ENCODE data around the gene ANKRD39. TPM values are rescaled to one million over a fixed set of nuclear protein-coding genes. Genes with fewer than 3 reads are reported as not detected.

Gene ANKRD39
- total and polyA plus RNA-seq, 2 donors from 2014 or later, result 10.8 to 19.2 TPM

- no peaks in the 10 kb centered on the region for H3K27me3 ChIP-seq (ENCODE audit: control insufficient read depth, insufficient read depth, low read length)
- H3K4me3 ChIP-seq (ENCODE audit: low read length in 3 of 3), result no peak overlapping the region
- intact Hi-C loops (cut with DNase I), result no loop called here
- no peak overlapping the region for H3K27ac ChIP-seq (ENCODE audit: low read depth in 2 of 2, low read length in 2 of 2)
- no peaks in the 10 kb centered on the region for H3K9me3 ChIP-seq (ENCODE audit: control insufficient read depth in 2 of 3, insufficient read depth in 1 of 3, low read length in 3 of 3)
- H3K9ac ChIP-seq (ENCODE audit: low read length in 3 of 3), result no peak overlapping the region
- no peak for TF ChIP-seq CTCF (IDR thresholded peaks at IDR 0.05; ENCODE audit: borderline replicate concordance, extremely low read depth, insufficient read depth)
- peaks cover 2 to 12% (median 2%) of the 10 kb centered on the region in 3 donors for H3K36me3 ChIP-seq (ENCODE audit: control insufficient read depth in 2 of 3, insufficient read depth in 3 of 3, low read length in 3 of 3)
- FAIRE-seq (no peak), DNase-seq (no peak)
- H3K4me1 ChIP-seq (ENCODE audit: control insufficient read depth in 2 of 3, insufficient read depth in 2 of 3, low read depth in 1 of 3, low read length in 3 of 3), result peaks cover 3 to 9% (median 3%) of the 10 kb centered on the region in 3 donors
These were observed 20.2 kb downstream of the ANKRD39 start for GRCh38 chr2:96837575-96837974.

GRCh38 chr2:96835830-96836229, 22.0 kb downstream of the ANKRD39 start:
- no peak for FAIRE-seq
- Histone ChIP-seq H3K9ac (ENCODE audit: low read length in 3 of 3) (no peak overlapping the region), H3K36me3 (ENCODE audit: control insufficient read depth in 2 of 3, insufficient read depth in 3 of 3, low read length in 3 of 3) (peaks cover 2 to 24% (median 2%) of the 10 kb centered on the region in 3 donors), H3K4me1 (ENCODE audit: control insufficient read depth in 2 of 3, insufficient read depth in 2 of 3, low read depth in 1 of 3, low read length in 3 of 3) (peaks cover 3 to 9% (median 3%) of the 10 kb centered on the region in 3 donors), H3K4me3 (ENCODE audit: low read length in 3 of 3) (no peak overlapping the region), H3K9me3 (ENCODE audit: control insufficient read depth in 2 of 3, insufficient read depth in 1 of 3, low read length in 3 of 3) (no peaks in the 10 kb centered on the region), H3K27me3 (ENCODE audit: control insufficient read depth, insufficient read depth, low read length) (no peaks in the 10 kb centered on the region), H3K27ac (ENCODE audit: low read depth in 2 of 2, low read length in 2 of 2) (no peak overlapping the region)
- no peak for DNase-seq
- intact Hi-C loops (cut with DNase I), result no loop called here
- no peak for TF ChIP-seq CTCF (IDR thresholded peaks at IDR 0.05; ENCODE audit: borderline replicate concordance, extremely low read depth, insufficient read depth)

- Histone ChIP-seq H3K27me3 (ENCODE audit: control insufficient read depth, insufficient read depth, low read length) (no peaks in the 10 kb centered on the region), H3K4me1 (ENCODE audit: control insufficient read depth in 2 of 3, insufficient read depth in 2 of 3, low read depth in 1 of 3, low read length in 3 of 3) (peaks cover 3 to 4% (median 3%) of the 10 kb centered on the region in 3 donors), H3K9me3 (ENCODE audit: control insufficient read depth in 2 of 3, insufficient read depth in 1 of 3, low read length in 3 of 3) (no peaks in the 10 kb centered on the region), H3K9ac (ENCODE audit: low read length in 3 of 3) (no peak overlapping the region), H3K27ac (ENCODE audit: low read depth in 2 of 2, low read length in 2 of 2) (peak overlapping the region in 1 of 2 donors; percentile 16), H3K4me3 (ENCODE audit: low read length in 3 of 3) (no peak overlapping the region), H3K36me3 (ENCODE audit: control insufficient read depth in 2 of 3, insufficient read depth in 3 of 3, low read length in 3 of 3) (peaks cover 5 to 40% (median 19%) of the 10 kb centered on the region in 3 donors)
- DNase-seq, result peak; percentile 88 to 92 (median 91)
- TF ChIP-seq CTCF (IDR thresholded peaks at IDR 0.05; ENCODE audit: borderline replicate concordance, extremely low read depth, insufficient read depth), result no peak
- intact Hi-C loops (cut with DNase I), result no loop called here
- FAIRE-seq, result no peak
These were observed 24.9 kb downstream of the ANKRD39 start for GRCh38 chr2:96832754-96833507.

Measured in kidney (tissue), 14 donors.